ENCODE measurements around the gene NUP85.
"Not testable (repeated sequence)": the region's sequence is repeated elsewhere in the genome, so short reads cannot be mapped to it uniquely, and the experiment has no call there.

- TF ChIP-seq POLR2A (IDR thresholded peaks at IDR 0.05; ENCODE audit: low read length); GATA1 (IDR thresholded peaks at IDR 0.05; ENCODE audit: low read depth, low read length): not testable (repeated sequence)
Observed at GRCh38 chr17:75158480-75158879, 47.0 kb upstream of the NUP85 start.
